ENCODE data around the gene CCDC3.

Gene CCDC3

DNA sequence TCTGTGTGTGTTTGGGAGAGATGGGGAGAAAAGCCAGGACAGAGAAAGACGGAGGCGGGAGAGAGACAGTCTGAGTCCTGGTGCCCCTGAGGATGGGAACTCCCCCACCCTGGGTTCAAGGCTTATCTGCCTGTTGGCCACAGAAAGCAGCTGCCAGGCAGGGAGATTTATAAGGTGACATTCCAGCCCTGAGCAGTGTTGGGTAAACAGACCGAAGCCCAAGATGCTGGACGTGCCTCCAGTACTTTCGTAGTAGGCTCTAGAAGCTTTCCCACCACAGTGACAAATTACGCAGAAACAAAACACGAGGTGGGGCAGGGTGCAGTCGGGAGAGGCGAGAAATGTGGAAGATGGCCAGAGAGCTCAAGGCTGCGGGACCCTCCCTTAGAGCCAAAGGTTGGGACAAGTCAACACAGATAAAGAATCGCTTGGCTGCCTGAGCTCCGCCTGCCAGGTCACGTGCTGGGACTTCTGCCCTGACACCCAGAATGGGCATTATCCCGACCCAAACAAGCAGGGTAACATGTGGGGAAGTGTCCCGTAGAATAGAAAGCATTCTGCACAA is 41.1 kb downstream of the CCDC3 start:
- H3K9me3 ChIP-seq (ENCODE audit: control insufficient read depth in 1 of 2, low read length in 2 of 2) = no peaks in the 10 kb centered on the region
- H3K27ac ChIP-seq (ENCODE audit: low read length) = no peak overlapping the region
- H3K27me3 ChIP-seq (ENCODE audit: low read depth, low read length) = no peaks in the 10 kb centered on the region
- H3K4me3 ChIP-seq (ENCODE audit: low read depth in 1 of 2, low read length in 2 of 2) = no peak overlapping the region
- H3K4me1 ChIP-seq (ENCODE audit: control insufficient read depth in 1 of 2, insufficient read depth in 2 of 2, low read length in 2 of 2) = peaks cover 0 to 7% of the 10 kb centered on the region in 2 donors
- H3K36me3 ChIP-seq (ENCODE audit: control insufficient read depth in 1 of 2, insufficient read depth in 2 of 2, low read length in 2 of 2) = no peaks in the 10 kb centered on the region

DNA sequence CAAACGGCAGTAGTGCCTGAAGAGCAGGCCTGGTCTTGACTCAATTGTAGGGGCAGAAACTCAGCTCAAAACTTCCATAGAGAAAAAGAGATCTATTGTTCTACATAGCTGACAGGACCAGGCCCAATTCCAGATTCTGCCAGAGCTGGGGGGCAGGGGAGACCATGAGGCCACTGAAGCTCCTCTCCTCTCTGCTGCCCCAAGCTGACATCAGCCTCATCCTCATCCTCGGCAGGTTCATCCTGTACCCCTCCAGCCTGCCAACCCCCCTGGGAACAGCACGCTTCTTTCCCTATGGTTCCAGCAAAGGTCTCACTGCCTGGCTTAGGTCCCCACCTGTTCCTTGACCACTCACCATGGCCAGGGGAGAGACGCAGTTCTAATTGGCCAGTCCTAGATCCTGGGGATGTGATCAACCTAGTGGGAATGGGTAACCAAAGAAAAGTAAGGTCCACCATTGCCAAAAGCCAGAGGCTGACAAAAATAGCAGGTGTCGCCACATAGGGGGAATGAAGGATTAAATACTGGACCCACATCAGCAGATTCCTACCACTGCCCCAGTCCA is 42.9 kb downstream of the CCDC3 start:
- Histone ChIP-seq H3K27ac (ENCODE audit: low read length) (no peak overlapping the region), H3K9me3 (ENCODE audit: control insufficient read depth in 1 of 2, low read length in 2 of 2) (no peaks in the 10 kb centered on the region)

DNA sequence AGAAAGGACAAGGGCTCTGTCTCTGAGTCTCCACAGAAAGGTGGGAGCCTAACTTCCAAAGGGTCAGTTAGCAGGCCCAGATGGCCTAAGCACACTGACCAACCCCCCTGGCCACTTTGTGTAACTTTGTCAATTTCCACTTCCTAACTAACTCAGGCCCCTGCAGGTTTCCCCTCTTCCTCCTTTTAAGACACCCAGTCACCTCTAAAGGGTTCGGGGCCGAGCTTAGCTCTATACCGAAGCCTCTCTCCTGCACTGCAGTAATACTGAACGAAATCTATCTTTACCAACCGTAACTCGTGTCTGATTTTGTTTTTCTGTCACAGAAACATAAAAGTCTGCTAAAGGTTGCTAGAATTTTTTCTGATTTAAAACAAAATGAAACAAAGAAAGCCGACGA is 44.4 kb downstream of the CCDC3 start:
- H3K27ac ChIP-seq (ENCODE audit: low read length) = no peak overlapping the region
- H3K4me1 ChIP-seq (ENCODE audit: control insufficient read depth in 1 of 2, insufficient read depth in 2 of 2, low read length in 2 of 2) = peaks cover 0 to 7% of the 10 kb centered on the region in 2 donors
- no peaks in the 10 kb centered on the region for H3K36me3 ChIP-seq (ENCODE audit: control insufficient read depth in 1 of 2, insufficient read depth in 2 of 2, low read length in 2 of 2)
- no peaks in the 10 kb centered on the region for H3K27me3 ChIP-seq (ENCODE audit: low read depth, low read length)
- no peak overlapping the region for H3K4me3 ChIP-seq (ENCODE audit: low read depth in 1 of 2, low read length in 2 of 2)
- H3K9me3 ChIP-seq (ENCODE audit: control insufficient read depth in 1 of 2, low read length in 2 of 2) = peaks cover 0 to 3% of the 10 kb centered on the region in 2 donors

More for the DNA sequence above, 42.9 kb downstream of the CCDC3 start:
- no peaks in the 10 kb centered on the region for H3K27me3 ChIP-seq (ENCODE audit: low read depth, low read length)
- no peak overlapping the region for H3K4me3 ChIP-seq (ENCODE audit: low read depth in 1 of 2, low read length in 2 of 2)
- H3K36me3 ChIP-seq (ENCODE audit: control insufficient read depth in 1 of 2, insufficient read depth in 2 of 2, low read length in 2 of 2) = no peaks in the 10 kb centered on the region
- peaks cover 0 to 7% of the 10 kb centered on the region in 2 donors for H3K4me1 ChIP-seq (ENCODE audit: control insufficient read depth in 1 of 2, insufficient read depth in 2 of 2, low read length in 2 of 2)

DNA sequence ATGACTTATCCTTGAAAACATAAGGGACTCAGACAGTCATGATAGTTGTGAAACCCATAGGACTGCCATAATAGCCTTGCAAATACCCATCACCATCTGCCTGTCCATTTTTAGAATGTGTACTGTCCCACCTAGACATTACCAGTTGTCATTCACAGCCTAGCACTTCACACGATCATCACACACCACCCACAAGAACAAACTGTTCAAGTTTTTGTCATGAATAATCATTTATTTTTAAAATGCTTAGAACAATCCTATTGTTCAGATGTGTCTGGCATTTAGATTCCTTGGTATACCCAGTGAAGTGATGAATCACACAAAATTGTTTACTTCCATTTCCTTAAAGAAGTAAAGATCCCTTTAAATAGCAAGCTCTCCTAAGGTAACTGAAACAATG is 46.6 kb downstream of the CCDC3 start:
- Histone ChIP-seq H3K27me3 (ENCODE audit: low read depth, low read length) (no peaks in the 10 kb centered on the region), H3K27ac (ENCODE audit: low read length) (no peak overlapping the region), H3K36me3 (ENCODE audit: control insufficient read depth in 1 of 2, insufficient read depth in 2 of 2, low read length in 2 of 2) (no peaks in the 10 kb centered on the region), H3K4me1 (ENCODE audit: control insufficient read depth in 1 of 2, insufficient read depth in 2 of 2, low read length in 2 of 2) (no peaks in the 10 kb centered on the region), H3K9me3 (ENCODE audit: control insufficient read depth in 1 of 2, low read length in 2 of 2) (peaks cover 0 to 3% of the 10 kb centered on the region in 2 donors), H3K4me3 (ENCODE audit: low read depth in 1 of 2, low read length in 2 of 2) (no peak overlapping the region)

DNA sequence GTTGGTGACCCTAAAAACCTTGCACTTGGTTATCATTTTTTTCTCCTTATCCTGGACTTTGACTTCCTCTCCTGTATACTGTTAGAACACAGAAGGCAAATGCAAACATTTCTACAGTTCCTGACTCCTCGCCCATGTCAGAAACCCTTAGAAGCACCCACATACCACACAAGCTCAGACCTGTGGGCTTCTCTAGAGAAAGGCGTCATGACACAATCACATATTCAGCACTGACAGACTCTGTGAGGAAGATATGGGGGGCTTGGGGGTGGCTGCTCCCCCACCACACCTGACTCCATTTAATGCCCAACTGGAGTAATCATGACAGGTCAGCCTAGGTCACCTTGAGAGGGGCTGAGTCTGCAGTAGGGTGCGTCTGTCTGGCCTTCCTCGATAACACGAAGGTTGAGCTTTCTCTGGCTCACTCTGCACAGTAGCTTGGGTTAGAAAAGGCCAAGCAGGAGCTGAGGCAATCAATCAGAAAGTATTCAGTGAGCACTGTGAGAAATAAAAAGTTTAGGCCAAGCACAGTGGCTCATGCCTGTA is 50.9 kb downstream of the CCDC3 start:
- peaks cover 0 to 3% of the 10 kb centered on the region in 2 donors for H3K9me3 ChIP-seq (ENCODE audit: control insufficient read depth in 1 of 2, low read length in 2 of 2)
- H3K4me3 ChIP-seq (ENCODE audit: low read depth in 1 of 2, low read length in 2 of 2) = no peak overlapping the region
- no peak overlapping the region for H3K27ac ChIP-seq (ENCODE audit: low read length)
- no peaks in the 10 kb centered on the region for H3K27me3 ChIP-seq (ENCODE audit: low read depth, low read length)
- no peaks in the 10 kb centered on the region for H3K36me3 ChIP-seq (ENCODE audit: control insufficient read depth in 1 of 2, insufficient read depth in 2 of 2, low read length in 2 of 2)
- H3K4me1 ChIP-seq (ENCODE audit: control insufficient read depth in 1 of 2, insufficient read depth in 2 of 2, low read length in 2 of 2) = no peaks in the 10 kb centered on the region

DNA sequence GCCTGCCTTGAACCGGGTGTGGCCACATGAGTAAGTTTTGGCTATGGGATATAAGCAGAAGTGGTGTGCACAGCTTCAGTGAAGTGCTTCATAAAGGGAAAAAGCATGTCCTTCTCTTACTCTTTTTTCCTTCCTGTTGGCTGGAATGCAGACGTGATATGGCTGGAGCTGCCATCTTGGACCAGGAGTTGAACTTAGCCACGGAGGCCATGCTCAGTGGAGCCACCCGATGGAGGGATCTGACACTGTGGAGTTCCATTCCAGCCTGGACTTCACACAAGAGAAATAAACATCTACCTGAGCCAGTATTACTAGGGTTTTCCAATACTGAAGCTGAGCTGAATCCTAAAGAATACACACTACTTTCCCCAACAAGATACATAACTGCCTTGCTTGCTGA is 52.3 kb downstream of the CCDC3 start:
- Histone ChIP-seq H3K4me1 (ENCODE audit: control insufficient read depth in 1 of 2, insufficient read depth in 2 of 2, low read length in 2 of 2) (no peaks in the 10 kb centered on the region), H3K4me3 (ENCODE audit: low read depth in 1 of 2, low read length in 2 of 2) (no peak overlapping the region), H3K27ac (ENCODE audit: low read length) (no peak overlapping the region), H3K36me3 (ENCODE audit: control insufficient read depth in 1 of 2, insufficient read depth in 2 of 2, low read length in 2 of 2) (no peaks in the 10 kb centered on the region), H3K27me3 (ENCODE audit: low read depth, low read length) (no peaks in the 10 kb centered on the region), H3K9me3 (ENCODE audit: control insufficient read depth in 1 of 2, low read length in 2 of 2) (peaks cover 0 to 3% of the 10 kb centered on the region in 2 donors)

DNA sequence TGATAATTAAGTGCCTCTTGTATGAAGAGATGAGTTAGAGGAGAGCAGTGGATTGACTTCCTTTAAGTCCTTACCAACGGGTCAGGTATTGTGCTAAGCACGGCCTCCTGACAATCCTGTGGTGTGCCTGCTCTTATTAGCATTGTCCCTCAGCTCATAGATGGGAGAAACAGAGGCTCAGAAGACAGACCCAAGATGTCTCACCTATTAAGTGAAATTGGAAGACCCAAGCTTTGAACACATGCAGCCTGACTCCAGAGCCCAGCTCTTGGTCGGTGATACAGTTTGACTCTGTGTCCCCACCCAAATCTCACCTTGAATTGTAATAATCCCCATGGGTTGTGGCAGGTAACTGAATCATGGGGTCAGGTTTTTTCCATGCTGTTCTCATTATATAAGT is 53.8 kb downstream of the CCDC3 start:
- H3K36me3 ChIP-seq (ENCODE audit: control insufficient read depth in 1 of 2, insufficient read depth in 2 of 2, low read length in 2 of 2) = no peaks in the 10 kb centered on the region
- H3K27ac ChIP-seq (ENCODE audit: low read length) = no peak overlapping the region
- H3K27me3 ChIP-seq (ENCODE audit: low read depth, low read length) = no peaks in the 10 kb centered on the region
- H3K4me1 ChIP-seq (ENCODE audit: control insufficient read depth in 1 of 2, insufficient read depth in 2 of 2, low read length in 2 of 2) = no peaks in the 10 kb centered on the region
- no peak overlapping the region for H3K4me3 ChIP-seq (ENCODE audit: low read depth in 1 of 2, low read length in 2 of 2)
- H3K9me3 ChIP-seq (ENCODE audit: control insufficient read depth in 1 of 2, low read length in 2 of 2) = no peaks in the 10 kb centered on the region

DNA sequence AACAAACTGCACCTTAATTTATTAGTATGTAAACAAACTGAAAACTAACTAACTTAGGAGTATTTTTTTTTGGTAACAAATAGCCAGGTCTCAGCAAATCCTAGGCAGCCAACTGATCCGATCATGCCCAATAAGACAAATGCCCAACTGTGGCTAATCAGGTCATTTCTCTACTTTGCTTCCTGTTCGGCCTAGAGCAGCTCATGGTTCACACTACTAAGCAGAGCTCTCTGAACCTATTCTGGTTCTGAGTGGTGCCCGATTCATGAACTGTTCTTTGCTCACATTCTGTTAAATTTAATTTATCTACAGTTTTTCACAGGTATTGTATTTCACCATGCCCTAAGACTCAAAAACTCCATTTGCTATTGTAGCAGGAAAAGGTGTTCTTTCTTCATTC is 55.1 kb downstream of the CCDC3 start:
- H3K4me3 ChIP-seq (ENCODE audit: low read depth in 1 of 2, low read length in 2 of 2) = no peak overlapping the region
- H3K27me3 ChIP-seq (ENCODE audit: low read depth, low read length) = no peaks in the 10 kb centered on the region
- H3K36me3 ChIP-seq (ENCODE audit: control insufficient read depth in 1 of 2, insufficient read depth in 2 of 2, low read length in 2 of 2) = no peaks in the 10 kb centered on the region
- H3K4me1 ChIP-seq (ENCODE audit: control insufficient read depth in 1 of 2, insufficient read depth in 2 of 2, low read length in 2 of 2) = no peaks in the 10 kb centered on the region
- no peak overlapping the region for H3K27ac ChIP-seq (ENCODE audit: low read length)
- H3K9me3 ChIP-seq (ENCODE audit: control insufficient read depth in 1 of 2, low read length in 2 of 2) = no peaks in the 10 kb centered on the region

DNA sequence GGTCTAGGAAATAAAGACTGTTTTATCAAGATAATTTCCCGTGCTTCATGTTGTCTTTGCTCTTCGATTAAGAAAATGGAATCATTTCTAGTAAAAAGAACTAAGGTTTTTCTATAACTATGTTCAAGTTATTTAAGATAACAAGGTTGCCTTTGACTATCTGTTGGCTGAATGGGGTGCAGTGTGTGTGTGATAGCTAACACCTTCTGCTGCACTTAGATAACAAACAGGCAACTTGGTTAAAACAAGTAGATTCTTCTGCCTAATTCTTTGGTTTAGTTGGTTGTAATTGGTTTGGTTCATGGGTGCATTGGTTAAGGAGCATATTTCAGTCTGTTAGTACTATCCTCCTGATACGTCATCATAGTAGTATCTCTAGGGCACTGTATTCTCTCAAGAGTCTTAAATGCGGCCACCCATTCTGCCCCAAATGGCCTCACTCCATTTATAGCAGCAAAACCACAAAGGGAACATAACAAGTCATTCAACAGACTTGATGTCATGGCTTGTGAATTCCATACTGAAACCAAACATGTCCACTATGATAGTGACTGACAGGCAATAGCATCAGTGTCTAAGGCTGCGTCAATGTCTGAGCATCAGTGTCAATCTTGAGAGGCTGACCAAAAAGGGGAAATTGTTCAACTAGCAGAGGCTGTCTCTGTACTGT is 55.7 kb downstream of the CCDC3 start:
- Histone ChIP-seq H3K27me3 (ENCODE audit: low read depth, low read length) (no peaks in the 10 kb centered on the region), H3K36me3 (ENCODE audit: control insufficient read depth in 1 of 2, insufficient read depth in 2 of 2, low read length in 2 of 2) (no peaks in the 10 kb centered on the region), H3K9me3 (ENCODE audit: control insufficient read depth in 1 of 2, low read length in 2 of 2) (no peaks in the 10 kb centered on the region), H3K4me1 (ENCODE audit: control insufficient read depth in 1 of 2, insufficient read depth in 2 of 2, low read length in 2 of 2) (no peaks in the 10 kb centered on the region), H3K27ac (ENCODE audit: low read length) (no peak overlapping the region), H3K4me3 (ENCODE audit: low read depth in 1 of 2, low read length in 2 of 2) (no peak overlapping the region)

DNA sequence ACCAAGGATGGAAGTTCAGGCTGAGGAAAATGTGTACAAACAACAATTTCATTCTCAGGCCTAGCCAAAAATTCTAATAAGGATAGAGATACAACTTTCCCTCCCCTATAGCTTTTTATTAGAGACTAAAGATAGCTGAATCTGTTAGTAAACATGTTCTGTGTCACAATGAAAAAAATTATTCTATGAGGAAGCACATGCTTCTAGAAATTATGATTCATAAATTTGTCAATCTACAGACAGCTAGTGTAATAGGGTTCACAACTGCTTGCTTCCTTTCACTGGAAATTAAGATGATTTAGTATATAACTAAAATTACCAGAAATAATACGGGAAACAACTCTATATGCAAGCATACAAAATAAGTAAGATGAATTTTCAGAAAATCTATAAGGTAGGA is 56.6 kb downstream of the CCDC3 start:
- Histone ChIP-seq H3K4me3 (ENCODE audit: low read depth in 1 of 2, low read length in 2 of 2) (no peak overlapping the region), H3K4me1 (ENCODE audit: control insufficient read depth in 1 of 2, insufficient read depth in 2 of 2, low read length in 2 of 2) (no peaks in the 10 kb centered on the region), H3K27ac (ENCODE audit: low read length) (no peak overlapping the region), H3K9me3 (ENCODE audit: control insufficient read depth in 1 of 2, low read length in 2 of 2) (no peaks in the 10 kb centered on the region), H3K27me3 (ENCODE audit: low read depth, low read length) (no peaks in the 10 kb centered on the region), H3K36me3 (ENCODE audit: control insufficient read depth in 1 of 2, insufficient read depth in 2 of 2, low read length in 2 of 2) (no peaks in the 10 kb centered on the region)

DNA sequence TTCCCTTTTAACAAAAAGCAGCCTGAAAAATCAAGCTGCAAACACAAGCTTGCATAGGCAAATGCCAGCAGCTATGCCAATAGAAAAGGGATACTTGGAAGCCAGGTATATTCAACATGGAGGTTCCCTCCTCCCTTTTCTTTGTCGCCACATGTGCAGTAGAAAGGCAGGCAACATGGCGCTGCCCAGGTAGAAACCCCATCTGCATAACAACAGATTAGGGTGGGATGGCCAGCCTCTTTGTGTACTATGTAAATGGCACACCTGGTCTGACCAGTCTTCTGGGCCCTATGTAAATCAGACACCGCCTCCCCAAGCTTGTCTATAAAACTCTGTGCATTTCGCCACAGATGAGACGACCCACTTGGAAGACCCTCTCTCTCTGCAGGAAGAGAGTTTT is 58.1 kb downstream of the CCDC3 start:
- Histone ChIP-seq H3K36me3 (ENCODE audit: control insufficient read depth in 1 of 2, insufficient read depth in 2 of 2, low read length in 2 of 2) (no peaks in the 10 kb centered on the region), H3K27me3 (ENCODE audit: low read depth, low read length) (no peaks in the 10 kb centered on the region)

More for the DNA sequence above, 58.1 kb downstream of the CCDC3 start:
- no peak overlapping the region for H3K4me3 ChIP-seq (ENCODE audit: low read depth in 1 of 2, low read length in 2 of 2)
- no peaks in the 10 kb centered on the region for H3K4me1 ChIP-seq (ENCODE audit: control insufficient read depth in 1 of 2, insufficient read depth in 2 of 2, low read length in 2 of 2)
- no peaks in the 10 kb centered on the region for H3K9me3 ChIP-seq (ENCODE audit: control insufficient read depth in 1 of 2, low read length in 2 of 2)
- H3K27ac ChIP-seq (ENCODE audit: low read length) = no peak overlapping the region

Measured in muscle layer of duodenum (tissue), 2 donors.